SK-N-SH (cell line): ENCODE data around the gene HOXB8.

Experiments
- CTCF ChIP-seq: fragments of 200-600 bp; sonication (generic); IDR thresholded peaks from 2 replicates; pipeline ENCODE4 v1.6.1; 2017; ENCODE audit warnings: antibody characterized with exemption, mild to moderate bottlenecking, moderate library complexity
- EP300 ChIP-seq, 2 experiments: IDR thresholded peaks; 2 replicates each; pipeline versions ENCODE4 v1.4.0 to v1.6.1; 2012; ENCODE audit warnings: borderline replicate concordance in 1 of 2, low read depth in 1 of 2, low read length in 1 of 2
- EZH2phosphoT487 ChIP-seq: fragments of 200-600 bp; sonication (generic); IDR thresholded peaks from 2 replicates; pipeline ENCODE4 v1.6.1; 2017; ENCODE audit warnings: low read depth, mixed run types, mild to moderate bottlenecking, antibody characterized with exemption, moderate library complexity, borderline replicate concordance
- FOXJ3 ChIP-seq: sonication (generic); formaldehyde crosslinking; IDR thresholded peaks from 2 replicates; pipeline ENCODE4 v1.5.1; 2020; ENCODE audit warnings: mild to moderate bottlenecking, missing genetic modification reagents
- FOXM1 ChIP-seq: IDR thresholded peaks from 2 replicates; pipeline ENCODE4 v1.4.0; 2012; ENCODE audit warnings: low read depth, mild to moderate bottlenecking
- GATA2 ChIP-seq: sonication (generic); formaldehyde crosslinking; IDR thresholded peaks from 2 replicates; pipeline ENCODE4 v1.5.0; 2020; ENCODE audit warnings: mild to moderate bottlenecking, missing genetic modification reagents
- JUND ChIP-seq: IDR thresholded peaks from 2 replicates; pipeline ENCODE4 v1.4.0; 2012
- SIN3A ChIP-seq: IDR thresholded peaks from 2 replicates; pipeline ENCODE4 v1.6.1; 2012; ENCODE audit warnings: low read depth, mild to moderate bottlenecking, low read length, moderate library complexity, borderline replicate concordance
- TEAD4 ChIP-seq: IDR thresholded peaks from 2 replicates; pipeline ENCODE4 v1.4.0; 2012; ENCODE audit warnings: mild to moderate bottlenecking, borderline replicate concordance; ENCODE audit not compliant: insufficient read depth
- ZBTB33 ChIP-seq: IDR thresholded peaks from 2 replicates; pipeline ENCODE4 v1.4.0; 2012; ENCODE audit warnings: low read depth, borderline replicate concordance

GRCh38 chr17:48577946-48578615 is 37.0 kb downstream of the HOXB8 start, which contains the start of gene HOXB4:
- TF ChIP-seq SIN3A (no peak), CTCF (no peak), EP300 (IDR thresholded peaks at IDR 0.05; ENCODE audit: borderline replicate concordance in 1 of 2, low read depth in 1 of 2, low read length in 1 of 2) (no peak), JUND (no peak), FOXJ3 (CRISPR knock-in tag) (no peak), EZH2phosphoT487 (no peak), FOXM1 (no peak), TEAD4 (no peak), ZBTB33 (no peak), GATA2 (CRISPR knock-in tag) (no peak)
